HepG2 (cell line): ENCODE measurements around the gene ATP8B2. TPM values are rescaled to one million over a fixed set of nuclear protein-coding genes. Genes with fewer than 3 reads are reported as not detected.

Source experiments
- AGO1 ChIP-seq: fragments of 200-400 bp; formaldehyde crosslinking; IDR thresholded peaks from 2 replicates; pipeline ENCODE4 v1.6.1; 2017; ENCODE audit warnings: mild to moderate bottlenecking, low read depth, low read length, moderate library complexity; ENCODE audit not compliant: poor library complexity, severe bottlenecking
- ATF1 ChIP-seq: IDR thresholded peaks from 2 replicates; pipeline ENCODE4 v1.6.1; 2016; ENCODE audit warnings: mild to moderate bottlenecking, control low read depth
- CC2D1A ChIP-seq: sonication (generic); formaldehyde crosslinking; IDR thresholded peaks from 2 replicates; pipeline ENCODE4 v1.8.1; 2023; ENCODE audit warnings: mild to moderate bottlenecking, missing genetic modification reagents
- CHCHD3 ChIP-seq: sonication (generic); formaldehyde crosslinking; IDR thresholded peaks from 2 replicates; pipeline ENCODE4 v1.8.0; 2022; ENCODE audit warnings: mild to moderate bottlenecking, missing genetic modification reagents, moderate library complexity
- CREM ChIP-seq, 2 experiments: sonication (generic) in 1 of 2; formaldehyde crosslinking in 1 of 2; IDR thresholded peaks; 2 replicates each; pipeline versions ENCODE4 v1.4.0 to v1.6.1; 2016 to 2020; ENCODE audit warnings: antibody characterized with exemption in 1 of 2, mild to moderate bottlenecking in 1 of 2, missing genetic modification reagents in 1 of 2
- HIC2 ChIP-seq: sonication (generic); formaldehyde crosslinking; IDR thresholded peaks from 2 replicates; pipeline ENCODE4 v1.9.0; 2022; ENCODE audit warnings: low read depth, missing genetic modification reagents
- HOXA5 ChIP-seq: sonication (generic); formaldehyde crosslinking; IDR thresholded peaks from 2 replicates; pipeline ENCODE4 v1.4.0; 2020; ENCODE audit warnings: missing genetic modification reagents
- KLF12 ChIP-seq: sonication (generic); formaldehyde crosslinking; IDR thresholded peaks from 2 replicates; pipeline ENCODE4 v1.4.0; 2020; ENCODE audit warnings: missing genetic modification reagents, borderline replicate concordance
- MBD4 ChIP-seq: IDR thresholded peaks from 2 replicates; pipeline ENCODE4 v1.6.1; 2012; ENCODE audit warnings: low read length, inconsistent platforms, borderline replicate concordance
- NR1H2 ChIP-seq: sonication (generic); formaldehyde crosslinking; IDR thresholded peaks from 2 replicates; pipeline ENCODE4 v1.8.1; 2022; ENCODE audit warnings: low read depth, missing genetic modification reagents, borderline replicate concordance
- PATZ1 ChIP-seq: sonication (generic); formaldehyde crosslinking; IDR thresholded peaks from 2 replicates; pipeline ENCODE4 v1.4.0; 2020; ENCODE audit warnings: missing genetic modification reagents
- PITX1 ChIP-seq: sonication (generic); formaldehyde crosslinking; IDR thresholded peaks from 2 replicates; pipeline ENCODE4 v1.5.1; 2020; ENCODE audit warnings: mild to moderate bottlenecking, missing genetic modification reagents
- POLR2A ChIP-seq, 2 experiments: IDR thresholded peaks; 2 replicates each; pipeline ENCODE4 v1.6.1; 2011; ENCODE audit warnings: low read depth in 2 of 2, low read length in 2 of 2, mild to moderate bottlenecking in 1 of 2, moderate library complexity in 1 of 2; ENCODE audit not compliant: insufficient read depth in 1 of 2
- RARA ChIP-seq: IDR thresholded peaks from 2 replicates; pipeline ENCODE4 v1.6.1; 2016; ENCODE audit warnings: missing genetic modification reagents, missing compliant biosample characterization
- SNRNP70 ChIP-seq: fragments of 200-400 bp; formaldehyde crosslinking; IDR thresholded peaks from 2 replicates; pipeline ENCODE4 v1.6.1; 2017; ENCODE audit warnings: mild to moderate bottlenecking, low read depth, low read length, moderate library complexity
- TOE1 ChIP-seq: sonication (generic); formaldehyde crosslinking; IDR thresholded peaks from 2 replicates; pipeline ENCODE4 v1.4.0; 2020; ENCODE audit warnings: mild to moderate bottlenecking, missing genetic modification reagents
- TSC22D2 ChIP-seq: sonication (generic); formaldehyde crosslinking; IDR thresholded peaks from 2 replicates; pipeline ENCODE4 v1.5.1; 2020; ENCODE audit warnings: missing genetic modification reagents, mild to moderate bottlenecking, borderline replicate concordance
- ZEB1 ChIP-seq: IDR thresholded peaks from 2 replicates; pipeline ENCODE4 v1.6.1; 2012; ENCODE audit warnings: mild to moderate bottlenecking, low read depth, inconsistent platforms; ENCODE audit not compliant: insufficient replicate concordance
- ZFYVE20 ChIP-seq: sonication (generic); formaldehyde crosslinking; IDR thresholded peaks from 2 replicates; pipeline ENCODE4 v1.8.0; 2023; ENCODE audit warnings: low read depth, mild to moderate bottlenecking, moderate library complexity, missing genetic modification reagents, borderline replicate concordance
- ZKSCAN1 ChIP-seq: fragments of 150-350 bp; IDR thresholded peaks from 2 replicates; pipeline ENCODE4 v1.6.1; 2014; ENCODE audit warnings: low read length
- ZMYM2 ChIP-seq: sonication (generic); formaldehyde crosslinking; IDR thresholded peaks from 2 replicates; pipeline ENCODE4 v1.8.0; 2022; ENCODE audit warnings: mild to moderate bottlenecking, missing genetic modification reagents
- ZNF564 ChIP-seq: sonication (generic); formaldehyde crosslinking; IDR thresholded peaks from 2 replicates; pipeline ENCODE4 v1.8.1; 2023; ENCODE audit warnings: mild to moderate bottlenecking, missing genetic modification reagents
- ZNF75D ChIP-seq: sonication (generic); formaldehyde crosslinking; IDR thresholded peaks from 2 replicates; pipeline ENCODE4 v1.8.1; 2023; ENCODE audit warnings: missing genetic modification reagents, mild to moderate bottlenecking, borderline replicate concordance
- ZNF770 ChIP-seq: sonication (generic); formaldehyde crosslinking; IDR thresholded peaks from 2 replicates; pipeline ENCODE4 v1.5.0; 2020; ENCODE audit warnings: mild to moderate bottlenecking, missing genetic modification reagents
- polyA plus RNA-seq, 8 experiments: library from polyadenylated mRNA; depleted of rRNA in 3 of 8; stranded (reverse) in 7 of 8; unstranded in 1 of 8; fragments of >200 nt; fragmentation: Illumina TruSeq in 4 of 8; extraction: Trizol in 4 of 8; gene quantifications; 2 replicates each; pipeline versions ENCODE4 v1.2.1 to v1.2.3, GENCODE V29; 2011 to 2016; ENCODE audit warnings: low read depth in 4 of 8, missing spikeins in 1 of 8, mixed read lengths in 1 of 8; ENCODE audit not compliant: insufficient read depth in 1 of 8
- total RNA-seq, 5 experiments: library from RNA; depleted of rRNA; stranded (reverse); fragments of >200 nt; fragmentation: Illumina TruSeq; extraction: Trizol; gene quantifications; 2 replicates each; pipeline ENCODE4 v1.2.3, GENCODE V29; 2016; ENCODE audit warnings: low read depth in 1 of 5

ATP8B2 gene
- total and polyA plus RNA-seq, 2 of the 13 experiments (the other 11 are each of a cell fraction or from before 2014, with no cell fraction given), result 20.4 to 39.3 TPM

GRCh38 chr1:154334079-154335024 is 9.0 kb downstream of the ATP8B2 start (continued):
- TF ChIP-seq AGO1, result no peak
- TF ChIP-seq TSC22D2 (CRISPR knock-in tag), result no peak
- TF ChIP-seq PITX1, result peak; percentile 87; the same call in 1 of the 2 replicates
- peak; percentile 60 for TF ChIP-seq CREM (IDR thresholded peaks at IDR 0.05)
- no peak for TF ChIP-seq CREM (CRISPR knock-in tag; IDR thresholded peaks at IDR 0.05)
- TF ChIP-seq ZMYM2 (CRISPR knock-in tag), result peak; percentile 84
- no peak for TF ChIP-seq ATF1
- TF ChIP-seq TOE1 (CRISPR knock-in tag), result no peak
- peak; percentile 50; the same call in 1 of the 2 replicates for TF ChIP-seq PATZ1 (CRISPR knock-in tag)
- no peak for TF ChIP-seq ZEB1
- TF ChIP-seq ZNF770 (CRISPR knock-in tag), result 0 out of 2 replicates have a peak, but pooled peaks have one; percentile 12
- TF ChIP-seq ZNF75D (CRISPR knock-in tag), result no peak
- no peak; the same call in none of the 2 replicates for TF ChIP-seq HOXA5 (CRISPR knock-in tag)
- no peak for TF ChIP-seq ZKSCAN1
- no peak for TF ChIP-seq ZFYVE20 (CRISPR knock-in tag)
- TF ChIP-seq HIC2 (CRISPR knock-in tag), result peak; percentile 38; the same call in 1 of the 2 replicates
- TF ChIP-seq RARA (CRISPR knock-in tag), result peak; percentile 40; the same call in 1 of the 2 replicates
- TF ChIP-seq POLR2A (IDR thresholded peaks at IDR 0.05; ENCODE audit: insufficient read depth in 1 of 2, low read depth in 2 of 2, low read length in 2 of 2), result no peak
- TF ChIP-seq SNRNP70, result no peak
- TF ChIP-seq CHCHD3 (CRISPR knock-in tag), result no peak
- TF ChIP-seq KLF12 (CRISPR knock-in tag), result 0 out of 2 replicates have a peak, but pooled peaks have one; percentile 69
- no peak for TF ChIP-seq MBD4
- TF ChIP-seq ZNF564 (CRISPR knock-in tag), result peak; percentile 87
- TF ChIP-seq NR1H2 (CRISPR knock-in tag), result no peak
- no peak for TF ChIP-seq CC2D1A
